OCI-LY3 (cell line): ENCODE measurements around the gene CCDC24.

ENCODE experiments used
- H2AFZ ChIP-seq: fragments of 200-600, 300-600 bp; shearing (Covaris generic); 2 replicates; pipeline ENCODE4 v1.6.0; 2014; ENCODE audit warnings: antibody characterized with exemption, low read depth, low read length
- H3K27ac ChIP-seq: fragments of 200-600, 300-600 bp; sonication (generic); 2 replicates; pipeline ENCODE4 v1.5.1; 2014; ENCODE audit warnings: mild to moderate bottlenecking, low read length, moderate library complexity, mixed read lengths
- H3K27me3 ChIP-seq: fragments of 200-600, 300-600 bp; sonication (generic); 2 replicates; pipeline ENCODE4 v1.6.1; 2014; ENCODE audit warnings: low read depth, low read length, mixed read lengths
- H3K36me3 ChIP-seq: fragments of 200-600, 300-600 bp; sonication (generic); replicated peaks from 2 replicates; pipeline ENCODE3; 2014; ENCODE audit warnings: low read depth, low read length, mixed read lengths
- H3K4me1 ChIP-seq: fragments of 300-600, 200-600 bp; sonication (generic); 2 replicates; pipeline ENCODE4 v1.6.1; 2014; ENCODE audit warnings: low read length, mixed read lengths
- H3K4me2 ChIP-seq: fragments of 200-600, 300-600 bp; sonication (generic); 2 replicates; pipeline ENCODE4 v1.6.1; 2014; ENCODE audit warnings: low read length, mixed read lengths
- H3K4me3 ChIP-seq: fragments of 300-600, 200-600 bp; sonication (generic); 2 replicates; pipeline ENCODE4 v1.5.1; 2014; ENCODE audit warnings: antibody characterized with exemption, mild to moderate bottlenecking, low read length, moderate library complexity
- H3K79me2 ChIP-seq: fragments of 300-600, 200-600 bp; shearing (Covaris generic); 2 replicates; pipeline ENCODE4 v1.6.1; 2014; ENCODE audit warnings: mild to moderate bottlenecking, low read length, mixed read lengths
- H3K9ac ChIP-seq: fragments of 300-600, 200-600 bp; shearing (Covaris generic); 2 replicates; pipeline ENCODE4 v1.6.0; 2014; ENCODE audit warnings: mild to moderate bottlenecking, low read length, moderate library complexity
- H3K9me3 ChIP-seq: fragments of 200-600, 300-600 bp; shearing (Covaris generic); 2 replicates; pipeline ENCODE4 v1.6.1; 2014; ENCODE audit warnings: low read length, mixed read lengths; ENCODE audit not compliant: insufficient read depth
- H4K20me1 ChIP-seq: fragments of 200-600, 300-600 bp; sonication (generic); 2 replicates; pipeline ENCODE4 v1.6.1; 2016; ENCODE audit warnings: low read length, mixed read lengths; ENCODE audit not compliant: insufficient read depth
- EZH2phosphoT487 ChIP-seq: fragments of 200-600 bp; shearing (Covaris generic); IDR thresholded peaks from 2 replicates; pipeline ENCODE4 v1.6.1; 2018; ENCODE audit warnings: antibody characterized with exemption, mixed run types, low read depth
- TF ChIP-seq, protein P1 (sequence below): fragments of 200-600, 300-600 bp; sonication (generic); IDR thresholded peaks from 2 replicates; pipeline ENCODE4 v1.5.1; 2014; ENCODE audit warnings: antibody characterized with exemption, low read length, low read depth

Gene CCDC24

DNA sequence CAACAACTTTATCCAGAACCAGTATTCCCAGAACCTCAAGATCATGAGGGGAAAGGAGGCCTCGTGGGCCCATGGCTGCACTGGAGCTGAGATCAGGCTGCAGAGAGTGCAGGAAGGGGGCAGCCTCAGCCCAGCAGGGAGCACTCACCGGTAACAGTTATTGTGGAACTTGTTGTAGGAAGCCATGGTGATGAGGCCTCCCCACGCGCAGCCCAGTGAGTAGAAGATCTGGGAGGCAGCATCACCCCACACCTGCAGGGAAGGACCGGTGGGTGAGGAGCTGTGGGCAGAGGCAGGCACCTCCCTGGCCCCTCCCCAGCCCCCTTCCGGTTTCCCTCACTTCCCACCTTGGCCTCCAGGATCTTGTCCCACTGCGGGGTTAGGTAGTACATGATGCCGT is 10.8 kb downstream of the CCDC24 start:
- no peaks in the 10 kb centered on the region for H4K20me1 ChIP-seq
- H3K27me3 ChIP-seq, result no peaks in the 10 kb centered on the region
- H3K79me2 ChIP-seq, result no peaks in the 10 kb centered on the region
- TF ChIP-seq, protein P1, sequence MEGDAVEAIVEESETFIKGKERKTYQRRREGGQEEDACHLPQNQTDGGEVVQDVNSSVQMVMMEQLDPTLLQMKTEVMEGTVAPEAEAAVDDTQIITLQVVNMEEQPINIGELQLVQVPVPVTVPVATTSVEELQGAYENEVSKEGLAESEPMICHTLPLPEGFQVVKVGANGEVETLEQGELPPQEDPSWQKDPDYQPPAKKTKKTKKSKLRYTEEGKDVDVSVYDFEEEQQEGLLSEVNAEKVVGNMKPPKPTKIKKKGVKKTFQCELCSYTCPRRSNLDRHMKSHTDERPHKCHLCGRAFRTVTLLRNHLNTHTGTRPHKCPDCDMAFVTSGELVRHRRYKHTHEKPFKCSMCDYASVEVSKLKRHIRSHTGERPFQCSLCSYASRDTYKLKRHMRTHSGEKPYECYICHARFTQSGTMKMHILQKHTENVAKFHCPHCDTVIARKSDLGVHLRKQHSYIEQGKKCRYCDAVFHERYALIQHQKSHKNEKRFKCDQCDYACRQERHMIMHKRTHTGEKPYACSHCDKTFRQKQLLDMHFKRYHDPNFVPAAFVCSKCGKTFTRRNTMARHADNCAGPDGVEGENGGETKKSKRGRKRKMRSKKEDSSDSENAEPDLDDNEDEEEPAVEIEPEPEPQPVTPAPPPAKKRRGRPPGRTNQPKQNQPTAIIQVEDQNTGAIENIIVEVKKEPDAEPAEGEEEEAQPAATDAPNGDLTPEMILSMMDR, result no peak
- TF ChIP-seq EZH2phosphoT487, result no peak
- H3K4me3 ChIP-seq, result no peak overlapping the region
- H3K9me3 ChIP-seq, result no peaks in the 10 kb centered on the region
- H2AFZ ChIP-seq, result no peak overlapping the region
- no peaks in the 10 kb centered on the region for H3K36me3 ChIP-seq
- H3K4me2 ChIP-seq, result no peak overlapping the region
- H3K4me1 ChIP-seq, result no peaks in the 10 kb centered on the region
- H3K9ac ChIP-seq, result no peak overlapping the region
- no peak overlapping the region for H3K27ac ChIP-seq

DNA sequence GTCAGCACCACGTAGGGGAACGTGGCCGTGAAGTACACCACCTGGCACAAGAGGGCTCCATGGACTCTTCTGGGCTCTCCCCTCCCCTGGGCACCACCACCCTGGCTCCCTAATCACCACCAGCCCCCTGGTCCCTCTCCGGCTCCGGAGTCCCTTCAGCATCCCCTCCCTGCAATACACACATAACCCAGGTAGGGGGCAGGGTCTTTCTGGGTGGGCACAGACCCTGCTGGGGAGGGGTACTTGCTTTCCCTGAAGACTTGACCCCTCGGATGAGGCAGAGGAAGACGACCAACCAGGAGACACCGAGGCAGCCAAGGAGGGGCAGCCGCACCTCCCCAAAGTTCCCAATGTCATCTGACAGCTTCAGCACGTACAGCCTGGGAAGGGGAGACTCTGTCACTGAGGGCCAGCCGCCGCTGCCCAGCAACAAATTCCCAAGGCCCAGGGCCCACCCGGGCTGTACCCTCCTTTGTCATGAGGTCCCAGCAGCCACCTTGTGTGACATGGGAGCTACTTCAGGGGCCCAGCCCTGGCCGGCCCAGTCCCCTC is 11.3 kb downstream of the CCDC24 start:
- Histone ChIP-seq H3K79me2 (no peaks in the 10 kb centered on the region), H3K36me3 (no peaks in the 10 kb centered on the region), H4K20me1 (no peaks in the 10 kb centered on the region), H3K4me3 (no peak overlapping the region), H3K4me2 (no peak overlapping the region), H3K27me3 (no peaks in the 10 kb centered on the region), H3K4me1 (no peaks in the 10 kb centered on the region), H3K9ac (no peak overlapping the region), H2AFZ (no peak overlapping the region), H3K9me3 (no peaks in the 10 kb centered on the region), H3K27ac (no peak overlapping the region)
- TF ChIP-seq EZH2phosphoT487, result no peak
- TF ChIP-seq, protein P1, result no peak

DNA sequence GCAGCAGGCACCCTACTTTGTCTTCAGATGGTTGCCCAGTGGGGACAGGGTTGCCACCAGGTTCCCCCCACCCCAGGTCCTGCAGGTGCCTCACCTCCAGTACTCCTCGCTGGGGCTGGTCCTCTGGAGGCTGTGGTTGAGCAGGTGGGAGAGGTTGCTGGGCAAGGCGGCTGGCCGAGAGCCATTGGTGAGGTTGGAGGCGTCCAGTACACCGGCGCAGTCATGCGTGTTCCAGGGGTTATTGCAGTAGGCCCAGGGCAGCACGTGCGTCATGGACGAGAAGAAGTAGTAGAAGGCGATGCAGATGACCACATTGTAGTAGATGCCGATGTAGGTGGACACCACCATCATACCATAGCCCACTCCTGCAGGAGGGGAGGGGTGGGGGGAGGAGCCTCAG is 16.9 kb downstream of the CCDC24 start:
- Histone ChIP-seq H3K9me3 (no peaks in the 10 kb centered on the region), H3K27me3 (no peaks in the 10 kb centered on the region), H3K79me2 (no peaks in the 10 kb centered on the region), H3K27ac (no peak overlapping the region), H3K4me1 (no peaks in the 10 kb centered on the region), H3K36me3 (no peaks in the 10 kb centered on the region), H3K4me2 (no peak overlapping the region), H3K4me3 (no peak overlapping the region), H4K20me1 (no peaks in the 10 kb centered on the region), H3K9ac (no peak overlapping the region), H2AFZ (no peak overlapping the region)
- TF ChIP-seq EZH2phosphoT487, result no peak
- TF ChIP-seq, protein P1, result no peak

DNA sequence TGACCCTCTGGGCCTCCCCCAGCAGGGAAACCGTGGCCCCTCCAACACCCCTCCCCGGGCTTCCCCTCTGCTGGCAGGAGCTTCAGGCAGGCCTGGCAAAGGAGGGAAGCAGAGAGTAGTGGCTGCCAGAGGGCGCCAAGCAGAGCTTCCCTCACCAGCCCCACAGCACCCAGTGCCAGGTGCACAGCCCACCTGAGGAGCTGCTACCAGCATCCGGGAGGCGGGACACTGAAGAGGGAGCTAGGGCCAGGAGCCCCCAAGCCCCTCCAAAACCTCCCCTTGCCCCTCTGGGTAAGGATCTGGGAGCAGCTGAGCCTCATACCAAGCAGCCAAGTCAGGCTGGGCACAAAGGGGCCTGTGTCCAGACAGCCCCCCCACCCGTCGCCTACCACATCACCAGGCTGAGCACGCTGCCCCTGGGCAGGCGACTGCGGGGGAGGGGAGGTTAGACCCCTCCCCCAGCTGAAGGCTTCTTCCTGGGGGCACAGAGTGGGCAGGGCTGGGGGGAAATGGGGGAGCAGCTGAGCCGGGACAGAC is 19.6 kb downstream of the CCDC24 start:
- no peaks in the 10 kb centered on the region for H3K36me3 ChIP-seq
- no peak overlapping the region for H3K9ac ChIP-seq
- no peaks in the 10 kb centered on the region for H3K9me3 ChIP-seq
- no peaks in the 10 kb centered on the region for H3K27me3 ChIP-seq
- H4K20me1 ChIP-seq, result no peaks in the 10 kb centered on the region
- no peak overlapping the region for H2AFZ ChIP-seq
- H3K27ac ChIP-seq, result no peak overlapping the region
- H3K4me1 ChIP-seq, result no peaks in the 10 kb centered on the region
- no peak overlapping the region for H3K4me3 ChIP-seq
- no peaks in the 10 kb centered on the region for H3K79me2 ChIP-seq
- TF ChIP-seq, protein P1, result no peak
- no peak for TF ChIP-seq EZH2phosphoT487
- H3K4me2 ChIP-seq, result no peak overlapping the region
